GM19372 (cell line): ENCODE results near the gene EHD4.

Source experiments
- ATAC-seq: cut with Tn5 transposase; IDR thresholded peaks from one replicate; pipeline ENCODE4 v1.9.1; 2021; ENCODE audit warnings: mild to moderate bottlenecking, low read depth, moderate library complexity; ENCODE audit not compliant: unreplicated experiment

Gene EHD4

GRCh38 chr15:41884458-41884857, 87.9 kb downstream of the EHD4 start:
- ATAC-seq = no peak

- no peak for ATAC-seq
Observed at GRCh38 chr15:41883484-41883825, 88.9 kb downstream of the EHD4 start.

- ATAC-seq = no peak
Observed at GRCh38 chr15:41882689-41883483, 89.5 kb downstream of the EHD4 start.

- no peak for ATAC-seq
Observed at GRCh38 chr15:41881920-41882688, 90.3 kb downstream of the EHD4 start.

GRCh38 chr15:41881550-41881919, 90.8 kb downstream of the EHD4 start:
- ATAC-seq = no peak

GRCh38 chr15:41881086-41881485, 91.3 kb downstream of the EHD4 start:
- ATAC-seq = no peak

- no peak for ATAC-seq
Observed at GRCh38 chr15:41880156-41880877, 92.0 kb downstream of the EHD4 start.

- no peak for ATAC-seq
Observed at GRCh38 chr15:41879321-41879845, 93.0 kb downstream of the EHD4 start.

- ATAC-seq = no peak
Observed at GRCh38 chr15:41878355-41878699, 94.0 kb downstream of the EHD4 start.

GRCh38 chr15:41877631-41878354, 94.6 kb downstream of the EHD4 start:
- ATAC-seq = no peak

- ATAC-seq = no peak
Observed at GRCh38 chr15:41876689-41877088, 95.7 kb downstream of the EHD4 start.

- no peak for ATAC-seq
Observed at GRCh38 chr15:41876007-41876406, 96.3 kb downstream of the EHD4 start.

GRCh38 chr15:41874736-41875135, 97.6 kb downstream of the EHD4 start:
- no peak for ATAC-seq

GRCh38 chr15:41873711-41874110, 98.6 kb downstream of the EHD4 start:
- no peak for ATAC-seq

- ATAC-seq = no peak
Observed at GRCh38 chr15:41872166-41872747, 100.1 kb downstream of the EHD4 start.

GRCh38 chr15:41871175-41871905, 101.0 kb downstream of the EHD4 start:
- ATAC-seq = no peak

- no peak for ATAC-seq
Observed at GRCh38 chr15:41870689-41871081, 101.7 kb downstream of the EHD4 start.

GRCh38 chr15:41869770-41870688, 102.3 kb downstream of the EHD4 start:
- no peak for ATAC-seq

- no peak for ATAC-seq
Observed at GRCh38 chr15:41868321-41868720, 104.0 kb downstream of the EHD4 start.
